Omental fat pad (tissue), 4 donors: ENCODE measurements around the gene NFIA. TPM values are rescaled to one million over a fixed set of nuclear protein-coding genes. Genes with fewer than 3 reads are reported as not detected.

Experiments
- ATAC-seq: fragments of 150-250 bp; one replicate; pipeline ENCODE4 v1.9.1; 2016; ENCODE audit warnings: mild to moderate bottlenecking, moderate library complexity; ENCODE audit not compliant: low FRiP score
- DNase-seq: peaks from one replicate; pipeline ENCODE4 v3.0.0-alpha.2; 2019; ENCODE audit warnings: low spot score
- CTCF ChIP-seq, 3 donors: fragments of 450-650 bp; IDR thresholded peaks; one replicate each; pipeline ENCODE4 v1.5.1; 2016 to 2017; ENCODE audit warnings: antibody characterized with exemption in 3 of 3, mild to moderate bottlenecking in 3 of 3, moderate library complexity in 2 of 3
- total RNA-seq, 4 donors: library from RNA; depleted of rRNA; stranded (reverse); fragments of >200 nt; gene quantifications; one replicate each; pipeline ENCODE4 v1.1.0, GENCODE V29; 2016

The NFIA gene
- total RNA-seq, 4 donors from 2014 or later = 61.1 to 159 (median 77.5) TPM

- ATAC-seq (no peak), DNase-seq (no peak)
- no peak for TF ChIP-seq CTCF (IDR thresholded peaks at IDR 0.05)
These were observed 187.2 kb downstream of the NFIA start for GRCh38 chr1:61269602-61270001.

- DNase-seq = no peak
- TF ChIP-seq CTCF (IDR thresholded peaks at IDR 0.05) = no peak
- no peak for ATAC-seq
These were observed 187.7 kb downstream of the NFIA start for GRCh38 chr1:61270107-61270506.

DNA sequence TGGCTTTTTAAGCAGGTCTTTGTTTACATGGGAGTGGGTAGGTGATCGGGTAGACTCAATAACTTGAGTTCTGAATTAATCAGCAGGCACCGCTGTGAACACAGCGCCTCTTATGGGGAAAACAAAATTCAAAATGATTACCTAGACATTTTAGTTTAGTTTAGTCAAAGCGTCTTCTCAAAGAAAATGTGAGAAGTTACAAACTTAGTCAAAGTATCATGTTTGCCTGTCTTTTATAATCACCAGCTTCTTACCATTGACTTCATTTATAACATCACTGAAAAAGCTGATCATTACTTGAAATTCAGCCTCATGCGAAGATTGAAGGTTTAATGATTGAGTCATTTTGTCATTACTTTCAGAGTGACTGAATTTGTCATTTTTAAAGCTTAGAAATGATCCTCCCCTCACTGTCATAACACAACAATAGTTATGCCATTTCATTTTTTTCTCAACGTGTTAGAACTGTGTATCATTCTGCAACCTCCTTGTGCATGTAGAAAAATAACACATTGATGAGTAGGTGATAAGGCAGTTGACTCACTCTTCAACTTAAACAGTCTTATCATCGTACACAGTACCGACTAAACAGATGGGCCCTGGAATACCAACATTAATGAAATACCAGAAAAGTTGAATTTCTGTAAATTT, 188.5 kb downstream of the NFIA start:
- DNase-seq (no peak), ATAC-seq (peak; percentile 22)
- TF ChIP-seq CTCF (IDR thresholded peaks at IDR 0.05) = no peak

- DNase-seq (no peak), ATAC-seq (peak; percentile 17)
- TF ChIP-seq CTCF (IDR thresholded peaks at IDR 0.05) = no peak
These were observed 189.0 kb downstream of the NFIA start for GRCh38 chr1:61271412-61271789.

DNA sequence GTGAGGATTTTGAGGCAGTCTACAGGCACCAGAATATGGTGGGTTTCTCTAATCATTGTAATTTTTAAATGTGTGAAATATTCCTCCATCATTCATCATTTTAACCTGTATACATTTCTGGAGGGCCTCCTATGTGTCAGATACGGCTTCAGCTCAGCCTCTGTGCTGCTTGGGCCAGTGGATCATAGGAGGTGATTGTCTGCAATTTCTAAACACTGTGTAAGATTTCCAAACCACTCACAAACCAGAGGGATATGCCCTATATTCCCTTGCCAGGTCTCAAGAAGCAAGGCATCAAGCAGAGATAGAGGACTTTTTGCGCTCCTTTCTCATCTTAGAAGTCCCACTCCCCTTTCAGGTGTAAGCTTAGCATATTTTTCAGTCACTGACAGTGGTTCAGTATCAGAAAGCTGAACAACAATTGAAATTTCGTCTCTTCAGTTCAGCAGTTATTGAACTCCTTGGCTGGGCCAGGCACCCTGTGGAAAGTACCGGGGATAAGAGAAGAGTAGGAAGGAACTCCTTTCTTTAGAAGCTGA, 190.9 kb downstream of the NFIA start:
- no peak for DNase-seq
- TF ChIP-seq CTCF (IDR thresholded peaks at IDR 0.05) = no peak
- no peak for ATAC-seq

DNA sequence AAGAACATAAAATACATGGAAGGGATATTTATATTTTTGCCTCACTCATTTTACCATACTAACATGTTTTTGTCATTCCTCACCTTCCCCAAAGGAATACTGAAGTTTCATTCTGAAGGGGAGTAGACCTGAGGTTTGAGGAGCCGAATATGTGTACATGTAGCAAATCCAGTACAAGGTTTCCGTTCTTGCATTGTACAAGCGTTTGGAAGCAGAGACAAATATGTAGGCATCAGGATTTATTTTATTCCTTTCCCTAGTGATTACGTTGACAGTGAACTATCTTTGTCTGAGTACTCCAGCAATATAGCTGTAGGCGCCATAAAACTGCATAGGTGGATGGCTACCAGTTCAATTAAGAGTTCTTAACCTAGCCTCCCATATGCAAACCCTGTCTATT, 191.5 kb downstream of the NFIA start:
- ATAC-seq (no peak), DNase-seq (no peak)
- TF ChIP-seq CTCF (IDR thresholded peaks at IDR 0.05) = no peak

DNA sequence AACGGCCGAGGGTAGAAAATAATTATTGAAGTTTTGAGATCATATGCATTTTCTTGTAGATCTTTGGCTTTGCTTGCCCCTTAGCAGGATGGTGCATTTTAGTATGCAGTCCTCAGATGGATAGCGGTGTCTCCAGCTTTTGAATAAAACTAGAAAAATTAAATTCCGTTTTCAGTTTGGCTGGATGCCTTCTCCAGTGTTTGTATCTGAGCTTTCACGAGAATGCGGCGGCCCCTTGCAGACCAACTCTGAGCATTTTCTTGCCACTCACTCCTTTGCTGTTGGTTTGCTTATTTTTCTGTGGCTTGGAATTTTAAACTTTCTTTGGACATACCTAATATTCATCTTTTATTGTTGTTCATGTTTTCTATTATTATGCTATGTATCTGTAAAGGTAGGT, 192.6 kb downstream of the NFIA start:
- DNase-seq (no peak), ATAC-seq (no peak)
- no peak for TF ChIP-seq CTCF (IDR thresholded peaks at IDR 0.05)
